GM18511 (cell line): ENCODE measurements around the gene OR4N5.
"Not testable (repeated sequence)": the region's sequence is repeated elsewhere in the genome, so short reads cannot be mapped to it uniquely, and the experiment has no call there.

Experiments used
- ATAC-seq: cut with Tn5 transposase; IDR thresholded peaks from one replicate; pipeline ENCODE4 v1.9.1; 2021; ENCODE audit warnings: mild to moderate bottlenecking, moderate library complexity; ENCODE audit not compliant: unreplicated experiment

OR4N5 gene, protein sequence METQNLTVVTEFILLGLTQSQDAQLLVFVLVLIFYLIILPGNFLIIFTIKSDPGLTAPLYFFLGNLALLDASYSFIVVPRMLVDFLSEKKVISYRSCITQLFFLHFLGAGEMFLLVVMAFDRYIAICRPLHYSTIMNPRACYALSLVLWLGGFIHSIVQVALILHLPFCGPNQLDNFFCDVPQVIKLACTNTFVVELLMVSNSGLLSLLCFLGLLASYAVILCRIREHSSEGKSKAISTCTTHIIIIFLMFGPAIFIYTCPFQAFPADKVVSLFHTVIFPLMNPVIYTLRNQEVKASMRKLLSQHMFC

DNA sequence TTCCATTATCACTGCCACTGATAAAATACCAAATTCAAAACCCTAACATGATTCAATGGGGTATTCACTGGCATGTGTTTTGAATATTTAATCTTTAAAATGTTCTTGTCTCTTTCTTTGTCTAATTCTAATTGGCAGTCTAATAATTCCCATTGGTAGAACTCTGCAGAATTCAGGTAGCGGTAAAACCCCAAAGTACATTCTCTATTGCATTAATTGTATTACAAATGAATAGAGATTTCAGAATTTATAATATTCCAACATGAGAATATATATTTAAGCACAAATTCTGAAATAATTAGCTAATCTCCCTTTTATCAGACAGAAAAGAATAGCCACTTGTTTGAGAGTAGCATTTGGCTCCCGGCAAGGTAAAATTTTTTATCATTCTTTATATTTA, at the start of gene OR4N5:
OR4N5 (plus strand) TSS at position 301 of the 400 bp plus-strand sequence. CDS start 4,916 bp downstream, outside the sequence.
- ATAC-seq: no peak

DNA sequence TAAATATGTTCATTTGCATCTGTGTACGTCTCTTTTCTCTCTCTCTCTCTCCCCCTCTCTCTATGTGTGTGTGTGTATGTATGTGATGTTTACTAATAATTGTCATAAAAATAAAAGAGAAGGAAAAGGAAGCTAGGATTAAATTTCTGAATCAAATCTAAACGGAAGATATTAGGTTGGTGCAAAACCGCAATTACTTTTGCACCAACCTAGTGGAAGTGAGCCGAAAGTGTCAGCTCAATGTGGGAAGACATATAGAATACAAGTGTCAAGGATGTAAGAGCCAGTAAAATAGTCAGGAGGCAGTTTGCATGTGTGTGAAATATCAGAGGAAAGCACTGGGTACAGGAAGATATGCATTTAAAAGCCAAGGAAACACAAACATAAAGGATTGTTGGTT, 46.6 kb upstream of the OR4N5 start:
- ATAC-seq: no peak

DNA sequence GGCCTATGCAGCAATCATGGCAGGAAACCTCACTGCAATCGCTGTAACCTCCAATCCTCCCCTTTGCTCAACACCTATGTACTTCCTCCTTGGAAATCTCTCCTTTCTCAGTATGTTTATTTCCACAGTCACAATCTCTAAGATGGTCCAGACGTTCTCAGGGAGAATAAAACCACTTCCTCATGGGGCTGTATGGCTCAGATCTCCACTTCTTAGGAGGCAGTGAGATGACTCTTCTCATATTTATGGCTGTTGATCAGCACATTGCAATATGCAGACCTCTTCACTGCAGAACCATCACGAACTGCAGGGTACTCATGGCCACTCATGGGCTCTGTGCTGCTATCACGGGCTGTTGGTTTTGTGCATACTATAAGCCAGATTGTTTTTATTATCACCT, 45.2 kb upstream of the OR4N5 start:
- ATAC-seq: no peak

DNA sequence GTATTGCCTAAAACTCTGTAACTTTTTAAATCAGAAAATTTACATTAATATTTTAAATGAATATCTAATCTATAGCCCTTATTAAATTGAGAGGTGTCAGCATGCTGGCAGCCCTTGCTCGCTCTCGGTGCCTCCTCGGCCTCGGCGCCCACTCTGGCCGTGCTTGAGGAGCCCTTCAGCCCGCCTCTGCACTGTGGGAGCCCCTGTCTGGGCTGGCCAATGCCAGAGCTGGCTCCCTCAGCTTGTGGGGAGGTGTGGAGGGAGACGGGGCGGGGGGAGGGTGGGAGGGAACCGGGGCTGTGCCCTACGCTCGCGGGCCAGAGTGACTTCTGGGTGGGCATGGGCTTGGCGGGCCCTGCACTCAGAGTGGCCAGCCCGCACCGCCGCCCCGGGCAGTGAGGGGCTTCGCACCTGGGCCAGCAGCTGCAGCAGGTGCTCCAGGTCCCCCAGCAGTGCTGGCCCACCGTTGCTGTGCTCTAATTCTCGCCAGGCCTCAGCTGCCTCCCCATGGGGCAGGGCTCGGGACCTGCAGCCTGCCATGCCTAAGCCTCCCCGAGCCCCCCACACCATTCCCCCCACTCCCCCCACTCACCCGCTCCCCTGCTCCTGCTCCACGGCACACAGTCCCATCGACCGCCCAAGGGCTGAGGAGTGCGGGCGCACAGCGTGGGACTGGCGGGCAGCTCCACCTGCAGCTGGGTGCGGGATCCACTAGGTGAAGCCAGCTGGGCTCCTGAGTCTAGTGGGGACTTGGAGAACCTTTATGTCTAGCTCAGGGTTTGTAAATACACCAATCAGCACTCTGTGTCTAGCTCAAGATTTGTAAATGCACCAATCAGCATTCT, 39.5 kb upstream of the OR4N5 start:
- not testable (repeated sequence) for ATAC-seq

DNA sequence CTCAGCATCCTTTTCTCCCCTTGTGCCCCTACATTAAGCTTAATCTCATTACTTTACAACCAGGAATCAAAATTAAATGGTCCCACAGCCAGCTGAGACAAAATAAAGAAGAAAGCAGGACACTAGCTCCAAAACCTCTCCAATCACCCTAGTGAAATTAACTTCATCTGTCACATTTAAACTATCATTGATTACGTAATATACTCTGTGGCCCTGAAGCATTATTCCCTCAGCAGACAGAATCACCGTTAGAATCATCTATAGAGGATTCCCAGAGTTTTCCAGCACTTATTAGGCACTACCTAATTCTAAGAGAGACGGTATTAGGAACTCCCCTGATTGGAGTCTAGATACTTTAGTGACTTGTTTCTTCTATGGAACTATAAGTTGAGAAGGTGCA, 28.2 kb upstream of the OR4N5 start, which contains the start of gene OR4K17:
OR4K17 (plus strand) TSS at position 302 of the 400 bp plus-strand sequence. CDS start 6,761 bp downstream, outside the sequence.
- no peak for ATAC-seq

DNA sequence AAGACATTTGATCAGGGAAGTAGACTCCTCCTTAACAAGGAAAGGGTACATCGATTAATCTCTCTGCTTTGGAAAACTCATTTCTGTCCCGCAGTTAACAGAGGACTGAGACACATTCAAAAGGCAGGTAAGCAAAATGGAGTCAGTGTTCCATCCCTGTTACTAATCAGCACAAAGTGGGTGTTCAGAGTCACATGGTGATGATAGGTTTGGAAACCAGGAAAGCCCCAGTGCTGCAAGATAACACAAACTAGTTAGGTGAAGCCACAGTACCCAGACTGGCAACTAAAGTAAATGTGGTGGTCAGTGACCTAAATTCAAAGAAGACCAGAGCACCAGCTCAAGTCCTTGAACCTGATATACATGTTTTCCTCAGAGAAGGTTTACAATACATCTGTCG, 26.3 kb upstream of the OR4N5 start:
- ATAC-seq: peak; percentile 45

DNA sequence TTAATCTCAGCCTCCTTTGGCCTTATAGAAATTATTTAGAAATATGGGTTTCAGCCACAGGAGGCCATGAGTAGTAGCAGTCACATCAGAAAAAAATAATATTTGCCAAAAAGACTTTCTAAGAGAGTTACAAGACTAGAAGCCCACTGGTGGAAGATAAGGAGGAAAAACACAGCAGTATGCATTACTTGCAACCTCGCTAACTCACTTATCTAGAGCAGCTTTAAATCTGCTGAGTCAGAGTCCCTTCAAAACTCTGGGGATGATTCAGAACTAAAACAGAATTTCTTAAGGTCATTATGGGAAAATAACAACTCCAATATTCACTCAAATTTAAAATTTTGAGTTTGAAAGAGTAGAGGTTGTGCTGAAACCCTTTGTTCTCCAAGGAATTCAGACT, 21.9 kb upstream of the OR4N5 start:
- no peak for ATAC-seq

DNA sequence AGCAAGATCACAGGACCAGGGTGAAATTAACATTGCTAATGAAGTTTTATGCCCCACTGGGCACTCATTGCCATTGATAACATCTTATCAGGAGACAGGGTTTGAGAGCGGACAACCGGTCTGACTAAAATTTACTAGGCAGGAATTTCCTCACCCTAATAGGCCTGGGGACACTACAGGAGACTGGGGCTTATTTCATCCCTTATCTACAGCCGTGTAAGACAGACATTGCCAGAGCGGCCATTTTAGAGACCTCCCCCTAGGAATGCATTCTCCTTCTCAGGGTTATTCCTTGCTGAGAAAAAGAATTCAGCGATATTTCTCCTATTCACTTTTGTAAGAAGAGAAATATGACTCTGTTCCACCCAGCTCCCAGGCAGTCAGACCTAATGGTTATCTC, 19.8 kb upstream of the OR4N5 start:
- ATAC-seq: no peak

DNA sequence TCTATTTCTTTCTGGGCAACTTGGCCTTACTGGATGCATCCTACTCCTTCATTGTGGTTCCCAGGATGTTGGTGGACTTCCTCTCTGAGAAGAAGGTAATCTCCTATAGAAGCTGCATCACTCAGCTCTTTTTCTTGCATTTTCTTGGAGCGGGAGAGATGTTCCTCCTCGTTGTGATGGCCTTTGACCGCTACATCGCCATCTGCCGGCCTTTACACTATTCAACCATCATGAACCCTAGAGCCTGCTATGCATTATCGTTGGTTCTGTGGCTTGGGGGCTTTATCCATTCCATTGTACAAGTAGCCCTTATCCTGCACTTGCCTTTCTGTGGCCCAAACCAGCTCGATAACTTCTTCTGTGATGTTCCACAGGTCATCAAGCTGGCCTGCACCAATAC, 5.3 kb downstream of the OR4N5 start:
- no peak for ATAC-seq

DNA sequence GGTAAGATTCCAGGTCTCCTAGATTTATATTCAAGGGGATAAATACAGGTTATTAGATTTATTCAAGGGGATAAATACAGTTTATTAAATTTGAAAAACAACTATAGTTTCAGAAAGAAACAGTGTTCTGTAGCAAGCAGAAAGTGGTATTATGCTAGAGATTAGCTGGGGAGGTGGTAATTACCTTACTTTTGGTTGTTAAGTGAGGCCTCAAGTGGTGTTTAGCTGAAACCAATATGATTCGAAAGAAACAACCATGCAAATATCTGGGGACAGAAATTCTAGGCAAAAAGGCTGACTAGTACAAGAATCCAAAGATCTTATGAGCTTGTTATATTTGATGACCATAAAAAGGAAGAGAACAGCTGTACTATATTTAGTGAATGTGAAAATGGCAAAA, 6.2 kb downstream of the OR4N5 start:
- ATAC-seq: no peak

DNA sequence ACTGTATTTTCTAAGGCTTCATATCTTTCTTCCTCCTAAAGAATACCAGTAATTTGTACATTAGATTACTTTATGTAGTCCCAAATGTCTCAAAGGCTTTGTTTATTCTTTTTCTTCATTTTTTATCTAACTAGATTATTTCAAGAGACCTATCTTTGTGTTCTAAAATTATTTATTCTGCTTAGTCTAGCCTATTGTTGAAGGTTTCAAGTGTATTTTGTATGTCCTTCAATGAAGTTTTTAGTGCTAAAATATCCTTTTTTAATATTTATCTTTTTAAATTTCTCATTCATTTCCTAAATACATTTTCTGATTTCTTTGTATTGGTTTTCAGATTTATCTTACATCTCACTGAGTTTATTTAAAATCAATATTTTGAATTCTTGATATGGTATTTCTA, 25.8 kb downstream of the OR4N5 start:
- ATAC-seq: no peak

DNA sequence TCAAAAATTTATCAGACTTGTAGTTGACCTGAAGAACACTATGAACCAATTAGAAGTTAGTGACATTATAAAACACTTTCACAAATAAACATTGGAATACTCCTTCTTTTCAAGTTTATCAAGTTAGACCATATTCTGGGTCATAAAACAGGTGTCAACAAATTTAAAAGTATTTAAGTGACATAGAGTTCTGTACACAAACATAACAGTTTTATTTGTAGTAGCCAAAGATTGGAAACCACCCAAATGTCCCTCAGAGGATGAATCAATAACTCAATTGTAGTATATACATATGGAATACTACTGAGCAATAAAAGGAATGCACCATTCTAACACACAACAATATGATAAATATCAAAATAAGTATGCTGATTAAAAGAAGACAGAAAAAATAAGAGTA, 28.5 kb downstream of the OR4N5 start:
- ATAC-seq: no peak

DNA sequence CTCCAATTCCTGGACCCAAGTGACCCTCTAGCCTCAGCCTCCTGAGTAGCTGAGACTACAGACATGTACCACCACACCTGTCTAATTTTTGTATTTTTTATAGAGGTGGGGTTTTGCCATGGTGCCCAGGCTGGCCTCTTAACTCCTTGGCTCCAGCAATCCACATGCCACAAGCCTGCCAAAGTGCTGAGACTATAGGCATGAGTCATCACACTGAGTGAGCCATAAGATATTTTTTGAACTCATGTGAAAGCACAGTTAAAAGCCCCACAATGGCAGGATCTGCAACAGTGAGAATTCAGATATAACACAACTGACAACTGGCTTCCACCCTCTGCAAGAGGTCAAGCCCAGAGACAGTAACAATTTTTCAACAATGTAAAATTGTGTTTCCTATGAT, 31.2 kb downstream of the OR4N5 start:
- not testable (repeated sequence) for ATAC-seq

DNA sequence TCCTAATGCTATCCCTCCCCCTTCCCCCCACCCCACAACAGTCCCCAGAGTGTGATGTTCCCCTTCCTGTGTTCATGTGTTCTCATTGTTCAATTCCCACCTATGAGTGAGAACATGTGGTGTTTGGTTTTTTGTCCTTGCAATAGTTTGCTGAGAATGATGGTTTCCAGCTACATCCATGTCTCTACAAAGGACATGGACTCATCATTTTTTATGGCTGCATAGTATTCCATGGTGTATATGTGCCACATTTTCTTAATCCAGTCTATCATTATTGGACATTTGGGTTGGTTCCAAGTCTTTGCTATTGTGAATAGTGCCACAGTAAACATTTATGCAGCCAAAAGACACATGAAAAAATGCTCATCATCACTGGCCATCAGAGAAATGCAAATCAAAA, 35.6 kb downstream of the OR4N5 start:
- ATAC-seq: not testable (repeated sequence)

DNA sequence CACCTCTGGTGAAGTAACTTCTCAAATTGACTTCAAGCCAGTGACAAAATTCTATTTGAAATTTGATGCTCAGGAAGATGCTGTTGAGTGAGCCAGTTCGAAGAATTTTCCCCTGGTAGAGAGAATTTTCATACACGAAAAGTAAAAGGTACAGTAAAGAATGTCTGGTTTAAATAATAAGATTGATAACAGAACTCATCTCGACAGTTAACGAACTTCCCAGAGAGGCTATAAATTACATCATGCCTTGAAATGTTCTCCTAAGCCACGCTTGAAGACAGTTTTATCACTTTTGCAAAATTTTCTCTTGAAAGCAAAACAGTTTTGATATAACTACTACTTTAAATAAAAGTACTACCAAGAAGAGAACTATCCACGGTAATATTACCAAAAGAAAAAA, 37.7 kb downstream of the OR4N5 start:
- ATAC-seq: no peak

DNA sequence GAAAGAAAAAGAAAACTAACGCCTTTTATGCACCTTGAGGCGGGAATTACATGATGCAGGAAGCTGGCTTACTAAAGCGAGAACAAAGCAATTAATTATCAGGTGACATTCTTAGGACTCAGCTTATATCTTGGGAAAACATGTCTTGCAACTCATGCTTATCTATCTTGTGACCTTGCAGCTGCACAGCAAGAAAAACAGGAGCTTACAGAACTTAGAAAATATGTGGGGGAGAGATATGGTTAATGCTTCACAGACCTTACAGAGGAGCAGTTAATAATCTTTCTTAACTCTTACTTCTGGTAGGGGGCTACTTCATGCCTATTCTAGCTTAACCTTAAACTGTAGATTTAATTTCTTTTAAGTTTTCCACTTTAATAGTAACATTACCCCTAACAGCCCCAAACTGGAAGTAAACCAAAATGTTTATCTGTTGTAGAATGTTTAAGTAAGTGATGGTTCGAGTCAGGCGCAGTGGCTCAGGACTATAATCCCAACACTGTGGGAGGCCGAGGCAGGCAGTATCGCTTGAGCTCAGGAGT, 38.9 kb downstream of the OR4N5 start:
- ATAC-seq: no peak

DNA sequence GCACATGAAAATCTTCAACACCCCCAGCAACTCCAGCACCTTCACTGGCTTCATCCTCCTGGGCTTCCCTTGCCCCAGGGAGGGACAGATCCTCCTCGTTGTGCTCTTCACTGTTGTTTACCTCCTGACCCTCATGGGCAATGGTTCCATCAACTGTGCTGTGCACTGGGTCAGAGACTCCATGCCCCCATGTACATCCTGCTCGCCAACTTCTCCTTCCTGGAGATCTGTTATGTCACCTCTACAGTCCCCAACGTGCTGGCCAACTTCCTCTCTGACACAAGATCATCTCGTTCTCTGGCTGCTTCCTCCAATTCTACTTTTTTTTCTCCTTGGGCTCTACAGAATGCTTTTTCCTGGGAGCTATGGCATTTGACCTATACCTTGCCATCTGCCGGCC, 40.6 kb downstream of the OR4N5 start:
- no peak for ATAC-seq

DNA sequence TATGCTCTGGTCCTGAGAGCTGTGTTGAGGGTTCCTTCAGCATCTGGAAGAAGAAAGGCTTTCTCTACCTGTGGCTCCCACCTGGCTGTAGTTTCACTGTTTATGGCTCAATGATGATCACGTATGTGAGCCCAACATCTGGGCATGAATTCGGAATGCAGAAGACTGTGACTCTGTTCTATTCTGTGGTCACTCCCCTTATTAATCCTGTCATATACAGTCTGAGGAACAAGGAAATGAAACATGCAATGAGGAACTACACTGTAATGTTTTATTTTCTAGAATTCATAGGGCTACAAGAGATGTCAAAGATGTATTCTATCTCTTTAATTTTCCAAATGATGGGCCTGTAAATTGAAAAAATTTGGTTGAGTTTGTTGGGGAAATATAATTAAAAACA, 41.3 kb downstream of the OR4N5 start:
- no peak for ATAC-seq

DNA sequence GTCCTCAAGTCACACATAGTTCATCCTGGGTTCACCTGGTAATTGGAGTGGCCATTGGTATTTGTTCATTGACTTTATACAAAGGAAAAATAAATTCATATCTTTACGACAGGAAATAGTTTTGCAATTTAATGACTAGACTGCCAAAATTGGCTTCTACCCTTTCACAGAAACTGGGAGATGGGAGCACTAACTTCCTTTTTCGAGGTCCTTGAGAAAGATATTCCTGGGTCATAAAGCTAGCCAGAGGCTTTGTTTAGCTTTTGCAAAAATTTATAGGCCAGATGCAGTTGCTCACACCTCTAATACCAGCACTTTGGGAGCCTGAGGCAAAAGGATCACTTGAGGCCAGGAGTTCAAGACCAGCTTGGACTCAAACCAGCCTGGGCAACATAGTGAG, 41.9 kb downstream of the OR4N5 start:
- ATAC-seq: no peak

DNA sequence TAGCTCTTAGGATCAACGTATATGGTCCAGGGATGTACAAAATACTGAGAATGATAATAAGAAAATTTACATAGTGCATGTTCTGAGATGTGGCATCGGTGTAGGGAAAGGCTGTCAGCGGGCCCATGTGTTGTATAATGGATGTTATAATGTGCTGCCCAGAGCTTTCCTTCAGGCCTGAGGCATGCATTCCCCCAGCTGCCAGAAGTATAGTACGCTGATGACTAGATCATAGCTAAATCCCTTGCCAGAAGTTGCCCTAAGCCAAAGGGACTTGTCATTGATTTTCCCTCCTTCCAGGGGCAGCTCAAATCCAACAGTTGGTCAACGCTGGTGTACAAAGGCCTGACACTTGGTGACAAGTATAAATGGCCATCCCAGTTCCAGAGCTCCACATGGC, 45.6 kb downstream of the OR4N5 start:
- ATAC-seq: no peak

DNA sequence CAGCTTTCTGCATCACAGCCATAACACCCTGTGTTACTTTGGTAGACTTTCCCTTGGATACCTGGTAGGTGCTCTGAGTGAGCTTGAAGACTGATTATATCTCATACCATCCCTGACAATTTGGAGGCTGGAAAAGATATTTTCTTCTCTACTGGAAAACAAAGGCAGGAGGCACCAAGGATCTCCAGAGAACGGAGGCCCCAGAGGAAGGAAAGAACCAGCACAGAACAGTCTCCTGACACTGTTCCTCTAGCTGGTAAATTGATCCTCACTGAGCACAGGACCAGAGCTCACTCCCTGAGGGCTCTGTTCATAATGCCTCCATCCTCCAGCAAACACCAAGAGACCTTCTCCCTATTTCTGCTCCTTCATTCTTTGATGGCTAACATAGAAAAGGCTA, 52.0 kb downstream of the OR4N5 start, which contains the start of gene OR11G2:
OR11G2 (plus strand) TSS at position 301 of the 400 bp plus-strand sequence. CDS start 6,542 bp downstream, outside the sequence.
- ATAC-seq: no peak

DNA sequence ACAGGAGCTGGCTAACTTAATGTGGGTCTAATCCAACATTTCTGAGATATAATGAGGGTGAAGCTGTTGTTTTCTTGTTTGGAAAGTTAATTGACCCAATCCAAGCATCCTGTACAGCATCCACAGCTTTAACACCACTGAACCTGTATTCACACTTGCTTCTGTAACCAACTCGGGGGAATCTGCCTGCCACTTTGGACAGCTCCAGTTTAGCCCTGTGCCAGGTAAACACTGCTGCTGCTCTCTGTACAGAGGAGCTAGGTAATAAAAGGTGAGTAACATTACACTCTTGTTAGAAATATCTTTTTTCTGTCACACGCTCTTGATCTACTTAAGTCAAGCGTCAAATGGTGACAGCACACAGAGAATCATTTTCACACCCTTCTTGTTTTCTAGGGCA, 52.8 kb downstream of the OR4N5 start:
- no peak for ATAC-seq
